Endothelial cell of hepatic sinusoid (primary cell): ENCODE measurements around the gene RAD51B.
"Not testable (repeated sequence)": the region's sequence is repeated elsewhere in the genome, so short reads cannot be mapped to it uniquely, and the experiment has no call there.

Source experiments
- in situ Hi-C: cut with HindIII; loops from 2 replicates; pipeline ENCODE4 v1.10.0; 2017; ENCODE audit warnings: low sequenced_read_pairs

Gene RAD51B

GRCh38 chr14:68164711-68165113, 345.1 kb downstream of the RAD51B start:
- in situ Hi-C loops: no loop called here

- in situ Hi-C loops: no loop called here
Measured at GRCh38 chr14:68165274-68165843, 345.8 kb downstream of the RAD51B start.

GRCh38 chr14:68166731-68167382, 347.3 kb downstream of the RAD51B start:
- in situ Hi-C loops: no loop called here

GRCh38 chr14:68167383-68168087, 348.0 kb downstream of the RAD51B start:
- in situ Hi-C loops: no loop called here

- in situ Hi-C loops: no loop called here
Measured at GRCh38 chr14:68168460-68169109, 349.0 kb downstream of the RAD51B start.

- in situ Hi-C loops: no loop called here
Measured at GRCh38 chr14:68172216-68172615, 352.6 kb downstream of the RAD51B start.

- in situ Hi-C loops: no loop called here
Measured at GRCh38 chr14:68172627-68173026, 353.0 kb downstream of the RAD51B start.

- in situ Hi-C loops: no loop called here
Measured at GRCh38 chr14:68173227-68173972, 353.8 kb downstream of the RAD51B start.

- in situ Hi-C loops: no loop called here
Measured at GRCh38 chr14:68174446-68174845, 354.9 kb downstream of the RAD51B start.

GRCh38 chr14:68176687-68177086, 357.1 kb downstream of the RAD51B start:
- in situ Hi-C loops: no loop called here

- in situ Hi-C loops: no loop called here
Measured at GRCh38 chr14:68177728-68178127, 358.1 kb downstream of the RAD51B start.

GRCh38 chr14:68178282-68178681, 358.7 kb downstream of the RAD51B start:
- in situ Hi-C loops: no loop called here

- in situ Hi-C loops: loop anchor here (5.0 kb wide), 1 partner anchor 44 kb away; no protein-coding TSS in a partner anchor
Measured at GRCh38 chr14:68181519-68182326, 362.1 kb downstream of the RAD51B start.

GRCh38 chr14:68182492-68182891, 362.9 kb downstream of the RAD51B start:
- in situ Hi-C loops: loop anchor here (5.0 kb wide), 1 partner anchor 45 kb away; no protein-coding TSS in a partner anchor

GRCh38 chr14:68186500-68187276, 367.1 kb downstream of the RAD51B start:
- in situ Hi-C loops: not testable (repeated sequence)

- in situ Hi-C loops: no loop called here
Measured at GRCh38 chr14:68188174-68188573, 368.6 kb downstream of the RAD51B start.

GRCh38 chr14:68190032-68190431, 370.5 kb downstream of the RAD51B start:
- in situ Hi-C loops: loop anchor here (5.0 kb wide), 1 partner anchor 37 kb away; no protein-coding TSS in a partner anchor

GRCh38 chr14:68191567-68192321, 372.2 kb downstream of the RAD51B start:
- in situ Hi-C loops: loop anchor here (5.0 kb wide), 1 partner anchor 36 kb away; no protein-coding TSS in a partner anchor
